GM23248 (cell line): ENCODE data around the gene ACAP1. TPM values are rescaled to one million over a fixed set of nuclear protein-coding genes. Genes with fewer than 3 reads are reported as not detected.

Experiments
- DNase-seq: peaks from one replicate; pipeline ENCODE4 v3.0.0-alpha.2; 2015
- H2AFZ ChIP-seq: fragments of 200-600 bp; sonication (generic); 2 replicates; pipeline ENCODE4 v1.6.1; 2016; ENCODE audit warnings: antibody characterized with exemption
- H3F3A ChIP-seq: fragments of 200-600 bp; sonication (generic); 2 replicates; pipeline ENCODE4 v1.6.1; 2016; ENCODE audit warnings: mild to moderate bottlenecking, antibody characterized with exemption, mixed run types; ENCODE audit not compliant: insufficient read depth
- H3K27ac ChIP-seq: fragments of 200-600 bp; sonication (generic); 2 replicates; pipeline ENCODE4 v1.5.1; 2016; ENCODE audit warnings: mild to moderate bottlenecking
- H3K27me3 ChIP-seq: fragments of 200-600 bp; sonication (generic); replicated peaks from 2 replicates; pipeline ENCODE4 v1.6.1; 2016; ENCODE audit warnings: mild to moderate bottlenecking; ENCODE audit not compliant: insufficient read depth
- H3K36me3 ChIP-seq: fragments of 200-600 bp; sonication (generic); 2 replicates; pipeline ENCODE4 v1.6.1; 2016; ENCODE audit warnings: low read depth, mild to moderate bottlenecking
- H3K4me1 ChIP-seq: fragments of 200-600 bp; sonication (generic); 2 replicates; pipeline ENCODE4 v1.6.1; 2016; ENCODE audit warnings: mild to moderate bottlenecking; ENCODE audit not compliant: insufficient read depth
- H3K4me2 ChIP-seq: fragments of 200-600 bp; sonication (generic); one replicate; pipeline ENCODE4 v1.6.1; 2016; ENCODE audit warnings: mild to moderate bottlenecking; ENCODE audit not compliant: unreplicated experiment
- H3K4me3 ChIP-seq: fragments of 200-600 bp; sonication (generic); 2 replicates; pipeline ENCODE4 v1.5.1; 2016; ENCODE audit warnings: mild to moderate bottlenecking
- H3K79me2 ChIP-seq: fragments of 200-600 bp; sonication (generic); 2 replicates; pipeline ENCODE4 v1.6.1; 2016; ENCODE audit warnings: mild to moderate bottlenecking; ENCODE audit not compliant: insufficient read depth
- H3K9ac ChIP-seq: fragments of 200-600 bp; sonication (generic); 2 replicates; pipeline ENCODE4 v1.6.1; 2016; ENCODE audit warnings: mild to moderate bottlenecking
- H3K9me2 ChIP-seq: fragments of 200-600 bp; sonication (generic); 2 replicates; pipeline ENCODE4 v1.6.1; 2016; ENCODE audit warnings: mixed run types, mild to moderate bottlenecking, moderate library complexity; ENCODE audit not compliant: insufficient read depth
- H3K9me3 ChIP-seq: fragments of 200-600 bp; sonication (generic); one replicate; pipeline ENCODE4 v1.6.1; 2017; ENCODE audit warnings: low read depth
- H4K20me1 ChIP-seq: fragments of 200-600 bp; sonication (generic); 2 replicates; pipeline ENCODE4 v1.6.0; 2016; ENCODE audit not compliant: insufficient read depth
- EZH2 ChIP-seq: fragments of 200-600 bp; sonication (generic); IDR thresholded peaks from 2 replicates; pipeline ENCODE4 v1.6.1; 2018; ENCODE audit warnings: antibody characterized with exemption, mild to moderate bottlenecking; ENCODE audit not compliant: insufficient read depth, poor library complexity, severe bottlenecking
- EZH2phosphoT487 ChIP-seq: fragments of 200-600 bp; sonication (generic); IDR thresholded peaks from 2 replicates; pipeline ENCODE4 v1.6.1; 2018; ENCODE audit warnings: antibody characterized with exemption, moderate library complexity, mild to moderate bottlenecking, low read depth; ENCODE audit not compliant: insufficient read depth
- WGBS, 2 experiments: methylation state at CpG; one replicate each; pipeline ENCODE4 v1.1.6; 2015 to 2017; ENCODE audit warnings: low lambda C conversion rate in 2 of 2, low coverage in 1 of 2; ENCODE audit errors: missing lambda C conversion rate in 2 of 2; 5-methylcytosine and 5-hydroxymethylcytosine counted together
- in situ Hi-C: fragments of 300-500 bp; cut with MboI; formaldehyde crosslinking; loops from 2 replicates; pipeline ENCODE4 v1.15.0; 2020
- polyA plus RNA-seq: library from polyadenylated mRNA; unstranded; fragments of >200 nt; fragmentation: Nextera tagmentation; extraction: Ambion mirVana; gene quantifications from 2 replicates; pipeline ENCODE4 v1.2.1, GENCODE V29; 2016
- total RNA-seq: library from RNA; depleted of rRNA; stranded (reverse); fragments of >200 nt; shearing (Covaris generic); gene quantifications from 2 replicates; pipeline ENCODE4 v1.2.3, GENCODE V29; 2014; rRNA removed

ACAP1 gene
- 0.89 and 4.4 TPM in 2 replicates for total RNA-seq
- polyA plus RNA-seq = 15.6 and 15.7 TPM in 2 replicates

DNA sequence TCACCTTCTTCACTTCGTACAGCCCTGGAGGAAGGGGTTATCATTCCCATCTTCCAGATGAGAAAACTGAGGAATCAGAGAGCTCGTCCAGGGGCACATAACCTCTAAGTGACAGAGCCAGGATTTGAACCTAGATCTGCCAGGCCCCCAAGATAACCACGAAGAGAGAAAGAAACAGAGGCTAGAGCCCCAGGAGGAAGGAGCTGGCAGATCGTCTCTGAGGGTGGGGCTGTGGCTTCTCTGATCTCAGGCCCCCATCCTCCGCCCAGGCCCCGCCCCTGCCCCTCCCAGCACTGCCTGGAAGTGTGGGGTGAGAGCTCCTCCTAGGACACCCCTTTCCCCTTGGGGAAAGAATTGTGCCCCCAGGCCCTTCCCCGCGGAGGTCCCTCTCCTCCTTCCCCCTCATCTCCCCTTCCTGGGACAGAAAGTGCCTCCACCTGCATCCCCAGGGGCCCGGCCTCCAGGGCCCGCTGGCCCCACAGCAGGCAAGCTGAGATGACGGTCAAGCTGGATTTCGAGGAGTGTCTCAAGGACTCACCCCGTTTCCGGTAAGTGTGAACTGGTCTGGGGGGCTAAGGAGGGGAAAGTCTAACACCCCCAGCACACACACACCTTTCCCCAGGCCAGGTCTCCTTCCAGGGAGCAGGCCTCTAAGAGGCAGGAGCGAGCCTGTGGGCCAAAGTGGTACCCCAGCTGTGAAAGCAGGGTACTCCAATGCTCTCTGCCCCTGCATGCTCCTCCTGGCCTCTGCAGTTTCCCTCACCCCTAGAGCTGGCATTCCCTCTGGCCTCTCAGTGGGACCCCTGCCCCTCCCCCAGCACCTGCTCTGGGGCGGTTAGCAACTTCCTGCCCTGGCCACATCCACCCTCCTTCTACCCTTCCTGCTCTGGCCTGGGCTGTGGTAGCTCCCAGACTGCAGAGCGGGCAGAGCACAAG is at the start of gene ACAP1:
Gene ACAP1 (plus strand): TSS at position 290 of the 936 bp plus-strand sequence. CDS start 206 bp downstream, at position 496.
- no peaks in the 10 kb centered on the region for H3K9me2 ChIP-seq
- no peaks in the 10 kb centered on the region for H4K20me1 ChIP-seq
- H3K27me3 ChIP-seq = 0 out of 2 replicates have a peak, but pooled peaks cover 3% of the 10 kb centered on the region
- H3F3A ChIP-seq = no peaks in the 10 kb centered on the region
- H3K36me3 ChIP-seq = no peaks in the 10 kb centered on the region
- no peak within 1 kb of the TSS for H2AFZ ChIP-seq
- H3K4me1 ChIP-seq = no peaks in the 10 kb centered on the region
- no peaks in the 10 kb centered on the region for H3K9me3 ChIP-seq
- H3K79me2 ChIP-seq = no peaks in the 10 kb centered on the region
- in situ Hi-C loops = no loop called here
- H3K4me2 ChIP-seq = no peak within 1 kb of the TSS
- 19 to 28% methylated on average over 12 to 17 of the region's 17 CpGs for WGBS, 2 experiments
- no peak within 1 kb of the TSS for H3K27ac ChIP-seq
- DNase-seq = no peak
- TF ChIP-seq EZH2phosphoT487 (no peak), EZH2 (no peak)
- no peak within 1 kb of the TSS for H3K4me3 ChIP-seq
- H3K9ac ChIP-seq = no peak within 1 kb of the TSS

GRCh38 chr17:7289256-7290032 is 46.9 kb upstream of the ACAP1 start:
- Histone ChIP-seq H3K36me3 (no peaks in the 10 kb centered on the region), H3K4me1 (no peaks in the 10 kb centered on the region), H2AFZ (no peak overlapping the region), H3F3A (no peaks in the 10 kb centered on the region), H3K27ac (no peak overlapping the region), H3K9me2 (no peaks in the 10 kb centered on the region), H3K4me3 (no peak overlapping the region), H3K79me2 (no peaks in the 10 kb centered on the region), H3K27me3 (peaks cover 41% of the 10 kb centered on the region), H3K9me3 (no peaks in the 10 kb centered on the region), H4K20me1 (no peaks in the 10 kb centered on the region), H3K9ac (no peak overlapping the region), H3K4me2 (no peak overlapping the region)
- 46 to 51% methylated on average over 12 to 18 of the region's 18 CpGs for WGBS, 2 experiments
- no peak for DNase-seq
- TF ChIP-seq EZH2phosphoT487 (no peak), EZH2 (no peak)
- in situ Hi-C loops = no loop called here

DNA sequence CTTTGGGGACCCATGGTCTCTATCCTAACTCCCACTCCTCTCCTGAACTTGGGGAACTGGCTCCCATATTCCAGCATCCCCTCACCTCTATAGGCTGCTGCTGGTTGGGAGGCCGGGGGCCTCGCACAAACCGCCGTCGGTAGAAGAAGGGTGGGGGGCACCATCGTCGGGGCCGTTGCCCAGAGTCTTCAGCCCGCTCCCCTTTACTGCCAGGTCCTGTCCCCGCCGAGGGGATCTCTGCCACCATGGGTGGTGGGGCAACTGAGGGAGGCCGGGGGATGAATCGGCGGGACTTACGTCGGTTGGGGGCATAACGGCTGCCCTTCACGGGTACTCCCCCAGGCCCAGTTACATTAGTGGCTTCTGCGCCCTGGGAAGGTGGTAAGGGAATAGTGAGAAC is 46.2 kb upstream of the ACAP1 start:
- Histone ChIP-seq H3K27ac (no peak overlapping the region), H3K9ac (no peak overlapping the region), H2AFZ (no peak overlapping the region), H3F3A (no peaks in the 10 kb centered on the region), H3K9me3 (no peaks in the 10 kb centered on the region), H3K27me3 (peaks cover 41% of the 10 kb centered on the region), H3K4me2 (no peak overlapping the region), H4K20me1 (no peaks in the 10 kb centered on the region), H3K79me2 (no peaks in the 10 kb centered on the region), H3K9me2 (no peaks in the 10 kb centered on the region), H3K4me3 (no peak overlapping the region), H3K4me1 (no peaks in the 10 kb centered on the region), H3K36me3 (no peaks in the 10 kb centered on the region)
- in situ Hi-C loops = no loop called here
- TF ChIP-seq EZH2 (no peak), EZH2phosphoT487 (no peak)
- DNase-seq = no peak
- 68 to 77% methylated on average over 17 to 18 of the region's 19 CpGs for WGBS, 2 experiments

DNA sequence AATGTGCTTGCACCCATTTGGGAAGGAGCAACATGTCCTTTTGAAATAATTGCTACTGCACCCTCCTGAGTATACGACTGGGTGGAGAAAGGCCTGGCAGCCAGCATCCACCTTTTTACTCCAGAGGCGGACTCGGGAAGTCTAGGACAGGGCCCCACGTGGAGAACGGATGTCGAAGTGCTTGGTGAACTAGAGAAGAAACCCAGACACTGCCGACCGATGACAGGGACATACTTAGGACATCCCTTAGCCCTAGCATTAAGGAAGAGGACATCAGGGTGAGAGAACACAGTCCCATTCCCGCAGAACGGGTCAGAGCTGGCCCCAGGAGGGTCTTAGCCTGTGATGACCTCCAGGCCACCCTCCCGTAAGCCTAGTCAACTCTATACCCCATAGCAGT is 45.6 kb upstream of the ACAP1 start:
- no peak overlapping the region for H3K27ac ChIP-seq

More for the DNA sequence above, 45.6 kb upstream of the ACAP1 start:
- no peaks in the 10 kb centered on the region for H3K36me3 ChIP-seq
- H3K4me1 ChIP-seq = no peaks in the 10 kb centered on the region
- no peak overlapping the region for H3K4me3 ChIP-seq
- no peak for TF ChIP-seq EZH2
- no peak for TF ChIP-seq EZH2phosphoT487
- H3K4me2 ChIP-seq = no peak overlapping the region
- no peak overlapping the region for H2AFZ ChIP-seq
- no peaks in the 10 kb centered on the region for H3K9me3 ChIP-seq
- 45 to 49% methylated on average over 11 of the region's 11 CpGs for WGBS, 2 experiments
- no peaks in the 10 kb centered on the region for H4K20me1 ChIP-seq
- H3K9me2 ChIP-seq = no peaks in the 10 kb centered on the region
- H3K27me3 ChIP-seq = peaks cover 41% of the 10 kb centered on the region
- H3F3A ChIP-seq = peaks cover 2% of the 10 kb centered on the region; the same call in 1 of the 2 replicates
- in situ Hi-C loops = no loop called here
- no peak overlapping the region for H3K9ac ChIP-seq
- no peak for DNase-seq
- no peaks in the 10 kb centered on the region for H3K79me2 ChIP-seq
